ENCODE data around the gene RPL29. TPM values are rescaled to one million over a fixed set of nuclear protein-coding genes. Genes with fewer than 3 reads are reported as not detected.
A peak's percentile ranks its signal among the peaks of the same experiment; 100 is the strongest.

The RPL29 gene
- total and polyA plus RNA-seq, 2 of the 13 experiments (the other 11 are each of a cell fraction or from before 2014, with no cell fraction given), result 1,348 to 2,263 TPM

DNA sequence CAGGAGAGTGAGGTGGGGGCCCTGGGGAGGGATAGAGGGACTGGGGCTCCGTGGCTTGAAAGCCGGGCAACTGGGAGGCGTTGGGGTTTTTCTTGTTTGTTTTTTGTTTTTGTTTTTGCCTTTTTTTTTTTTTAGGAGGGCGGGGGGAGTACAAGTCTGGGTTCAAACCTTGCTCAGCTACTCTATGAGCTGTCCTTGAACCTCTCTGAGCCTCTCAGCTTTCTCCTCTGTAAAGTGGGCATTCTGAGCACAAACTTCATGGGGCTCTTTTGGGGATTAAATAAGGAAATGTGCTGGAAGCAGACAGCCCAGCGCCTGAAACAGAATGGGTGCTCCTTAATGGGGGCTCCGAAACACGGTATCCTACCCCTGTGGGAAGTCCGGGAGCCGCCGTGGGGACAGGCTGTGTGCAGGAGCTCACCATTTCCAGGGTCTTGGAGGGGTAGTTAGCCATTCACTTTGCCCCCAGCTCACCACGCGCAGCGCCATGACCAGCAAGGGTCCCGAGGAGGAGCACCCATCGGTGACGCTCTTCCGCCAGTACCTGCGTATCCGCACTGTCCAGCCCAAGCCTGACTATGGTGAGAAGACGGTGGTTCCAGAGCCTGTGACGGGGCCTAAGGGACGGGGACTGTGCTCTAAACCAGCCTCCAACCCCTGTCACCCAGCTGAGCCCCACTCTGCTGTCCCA lies 12.0 kb downstream of the RPL29 start (continued):
- TF ChIP-seq, protein P1, sequence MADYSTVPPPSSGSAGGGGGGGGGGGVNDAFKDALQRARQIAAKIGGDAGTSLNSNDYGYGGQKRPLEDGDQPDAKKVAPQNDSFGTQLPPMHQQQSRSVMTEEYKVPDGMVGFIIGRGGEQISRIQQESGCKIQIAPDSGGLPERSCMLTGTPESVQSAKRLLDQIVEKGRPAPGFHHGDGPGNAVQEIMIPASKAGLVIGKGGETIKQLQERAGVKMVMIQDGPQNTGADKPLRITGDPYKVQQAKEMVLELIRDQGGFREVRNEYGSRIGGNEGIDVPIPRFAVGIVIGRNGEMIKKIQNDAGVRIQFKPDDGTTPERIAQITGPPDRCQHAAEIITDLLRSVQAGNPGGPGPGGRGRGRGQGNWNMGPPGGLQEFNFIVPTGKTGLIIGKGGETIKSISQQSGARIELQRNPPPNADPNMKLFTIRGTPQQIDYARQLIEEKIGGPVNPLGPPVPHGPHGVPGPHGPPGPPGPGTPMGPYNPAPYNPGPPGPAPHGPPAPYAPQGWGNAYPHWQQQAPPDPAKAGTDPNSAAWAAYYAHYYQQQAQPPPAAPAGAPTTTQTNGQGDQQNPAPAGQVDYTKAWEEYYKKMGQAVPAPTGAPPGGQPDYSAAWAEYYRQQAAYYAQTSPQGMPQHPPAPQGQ (CRISPR knock-in tag; IDR thresholded peaks at IDR 0.05; ENCODE audit: borderline replicate concordance), result no peak
- 0 out of 2 replicates have a peak, but pooled peaks have one; percentile 13 for TF ChIP-seq TOE1 (CRISPR knock-in tag; IDR thresholded peaks at IDR 0.05)
- no peak for TF ChIP-seq CHD2 (IDR thresholded peaks at IDR 0.05; ENCODE audit: low read depth, low read length)
- TF ChIP-seq SRSF9 (IDR thresholded peaks at IDR 0.05; ENCODE audit: borderline replicate concordance, insufficient read depth, low read depth, low read length, poor library complexity, severe bottlenecking), result no peak
- no peak for TF ChIP-seq ZSCAN31 (CRISPR knock-in tag; IDR thresholded peaks at IDR 0.05; ENCODE audit: low read depth)
- TF ChIP-seq GZF1 (CRISPR knock-in tag; IDR thresholded peaks at IDR 0.05), result no peak
- TF ChIP-seq, protein P2, sequence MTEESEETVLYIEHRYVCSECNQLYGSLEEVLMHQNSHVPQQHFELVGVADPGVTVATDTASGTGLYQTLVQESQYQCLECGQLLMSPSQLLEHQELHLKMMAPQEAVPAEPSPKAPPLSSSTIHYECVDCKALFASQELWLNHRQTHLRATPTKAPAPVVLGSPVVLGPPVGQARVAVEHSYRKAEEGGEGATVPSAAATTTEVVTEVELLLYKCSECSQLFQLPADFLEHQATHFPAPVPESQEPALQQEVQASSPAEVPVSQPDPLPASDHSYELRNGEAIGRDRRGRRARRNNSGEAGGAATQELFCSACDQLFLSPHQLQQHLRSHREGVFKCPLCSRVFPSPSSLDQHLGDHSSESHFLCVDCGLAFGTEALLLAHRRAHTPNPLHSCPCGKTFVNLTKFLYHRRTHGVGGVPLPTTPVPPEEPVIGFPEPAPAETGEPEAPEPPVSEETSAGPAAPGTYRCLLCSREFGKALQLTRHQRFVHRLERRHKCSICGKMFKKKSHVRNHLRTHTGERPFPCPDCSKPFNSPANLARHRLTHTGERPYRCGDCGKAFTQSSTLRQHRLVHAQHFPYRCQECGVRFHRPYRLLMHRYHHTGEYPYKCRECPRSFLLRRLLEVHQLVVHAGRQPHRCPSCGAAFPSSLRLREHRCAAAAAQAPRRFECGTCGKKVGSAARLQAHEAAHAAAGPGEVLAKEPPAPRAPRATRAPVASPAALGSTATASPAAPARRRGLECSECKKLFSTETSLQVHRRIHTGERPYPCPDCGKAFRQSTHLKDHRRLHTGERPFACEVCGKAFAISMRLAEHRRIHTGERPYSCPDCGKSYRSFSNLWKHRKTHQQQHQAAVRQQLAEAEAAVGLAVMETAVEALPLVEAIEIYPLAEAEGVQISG (CRISPR knock-in tag; IDR thresholded peaks at IDR 0.05), result no peak
- no peak for TF ChIP-seq RAD21 (CRISPR knock-in tag; IDR thresholded peaks at IDR 0.05)
- TF ChIP-seq ZNF670 (CRISPR knock-in tag; IDR thresholded peaks at IDR 0.05; ENCODE audit: borderline replicate concordance), result 0 out of 2 replicates have a peak, but pooled peaks have one; percentile 70
- TF ChIP-seq NFE2L1 (CRISPR knock-in tag; IDR thresholded peaks at IDR 0.05; ENCODE audit: borderline replicate concordance), result no peak
- TF ChIP-seq, protein P3, sequence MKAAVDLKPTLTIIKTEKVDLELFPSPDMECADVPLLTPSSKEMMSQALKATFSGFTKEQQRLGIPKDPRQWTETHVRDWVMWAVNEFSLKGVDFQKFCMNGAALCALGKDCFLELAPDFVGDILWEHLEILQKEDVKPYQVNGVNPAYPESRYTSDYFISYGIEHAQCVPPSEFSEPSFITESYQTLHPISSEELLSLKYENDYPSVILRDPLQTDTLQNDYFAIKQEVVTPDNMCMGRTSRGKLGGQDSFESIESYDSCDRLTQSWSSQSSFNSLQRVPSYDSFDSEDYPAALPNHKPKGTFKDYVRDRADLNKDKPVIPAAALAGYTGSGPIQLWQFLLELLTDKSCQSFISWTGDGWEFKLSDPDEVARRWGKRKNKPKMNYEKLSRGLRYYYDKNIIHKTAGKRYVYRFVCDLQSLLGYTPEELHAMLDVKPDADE (CRISPR knock-in tag; IDR thresholded peaks at IDR 0.05), result no peak
- no peak for TF ChIP-seq ISX (CRISPR knock-in tag; conservative IDR thresholded peaks at IDR 0.05)
- no peak for TF ChIP-seq TMF1 (CRISPR knock-in tag; IDR thresholded peaks at IDR 0.05; ENCODE audit: low read depth)
- TF ChIP-seq SALL1 (CRISPR knock-in tag; IDR thresholded peaks at IDR 0.05), result peak; percentile 37; the same call in 1 of the 2 replicates
- TF ChIP-seq, protein P4, sequence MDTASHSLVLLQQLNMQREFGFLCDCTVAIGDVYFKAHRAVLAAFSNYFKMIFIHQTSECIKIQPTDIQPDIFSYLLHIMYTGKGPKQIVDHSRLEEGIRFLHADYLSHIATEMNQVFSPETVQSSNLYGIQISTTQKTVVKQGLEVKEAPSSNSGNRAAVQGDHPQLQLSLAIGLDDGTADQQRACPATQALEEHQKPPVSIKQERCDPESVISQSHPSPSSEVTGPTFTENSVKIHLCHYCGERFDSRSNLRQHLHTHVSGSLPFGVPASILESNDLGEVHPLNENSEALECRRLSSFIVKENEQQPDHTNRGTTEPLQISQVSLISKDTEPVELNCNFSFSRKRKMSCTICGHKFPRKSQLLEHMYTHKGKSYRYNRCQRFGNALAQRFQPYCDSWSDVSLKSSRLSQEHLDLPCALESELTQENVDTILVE (CRISPR knock-in tag; IDR thresholded peaks at IDR 0.05), result no peak
- peak; percentile 89 for TF ChIP-seq SRSF1 (optimal IDR thresholded peaks at IDR 0.05; ENCODE audit: low read depth, low read length)
- TF ChIP-seq U2AF2 (IDR thresholded peaks at IDR 0.05; ENCODE audit: low read depth, low read length), result no peak
- no peak for TF ChIP-seq HOXA7 (CRISPR knock-in tag; IDR thresholded peaks at IDR 0.05)
- TF ChIP-seq ZNF10 (CRISPR knock-in tag; IDR thresholded peaks at IDR 0.05; ENCODE audit: borderline replicate concordance, low read depth), result no peak
- 0 out of 2 replicates have a peak, but pooled peaks have one; percentile 1 for TF ChIP-seq NR2C2 (CRISPR knock-in tag; IDR thresholded peaks at IDR 0.05; ENCODE audit: borderline replicate concordance)
- no peak for TF ChIP-seq ZNF3 (CRISPR knock-in tag; IDR thresholded peaks at IDR 0.05)
- TF ChIP-seq SMC3 (IDR thresholded peaks at IDR 0.05; ENCODE audit: low read length), result no peak
- TF ChIP-seq ZFP82 (CRISPR knock-in tag; IDR thresholded peaks at IDR 0.05; ENCODE audit: borderline replicate concordance), result peak; percentile 88; the same call in 1 of the 2 replicates

Data from HepG2 (cell line).